BLaER1 (cell line): Measurements from ENCODE around the gene NANS.

ENCODE experiments used
- H3K27ac ChIP-seq: shearing (Covaris generic); formaldehyde crosslinking; 2 replicates; pipeline ENCODE4 v1.8.1; 2022
- H3K27me3 ChIP-seq: shearing (Covaris generic); formaldehyde crosslinking; 2 replicates; pipeline ENCODE4 v1.8.1; 2022
- H3K36me3 ChIP-seq: shearing (Covaris generic); formaldehyde crosslinking; 2 replicates; pipeline ENCODE4 v1.8.1; 2022
- H3K4me1 ChIP-seq: shearing (Covaris generic); formaldehyde crosslinking; 2 replicates; pipeline ENCODE4 v1.8.1; 2022
- H3K4me2 ChIP-seq: shearing (Covaris generic); formaldehyde crosslinking; 2 replicates; pipeline ENCODE4 v1.8.1; 2022
- H3K4me3 ChIP-seq: shearing (Covaris generic); formaldehyde crosslinking; 2 replicates; pipeline ENCODE4 v1.8.1; 2022
- H3K9ac ChIP-seq: shearing (Covaris generic); formaldehyde crosslinking; 2 replicates; pipeline ENCODE4 v1.8.1; 2022
- H3K9me3 ChIP-seq: shearing (Covaris generic); formaldehyde crosslinking; 2 replicates; pipeline ENCODE4 v1.8.1; 2022
- H4K20me1 ChIP-seq: shearing (Covaris generic); formaldehyde crosslinking; 2 replicates; pipeline ENCODE4 v1.8.1; 2022
- Cebpa-rat ChIP-seq: shearing (Covaris generic); IDR thresholded peaks from 2 replicates; pipeline ENCODE4 v1.8.1; 2022

The NANS gene, protein sequence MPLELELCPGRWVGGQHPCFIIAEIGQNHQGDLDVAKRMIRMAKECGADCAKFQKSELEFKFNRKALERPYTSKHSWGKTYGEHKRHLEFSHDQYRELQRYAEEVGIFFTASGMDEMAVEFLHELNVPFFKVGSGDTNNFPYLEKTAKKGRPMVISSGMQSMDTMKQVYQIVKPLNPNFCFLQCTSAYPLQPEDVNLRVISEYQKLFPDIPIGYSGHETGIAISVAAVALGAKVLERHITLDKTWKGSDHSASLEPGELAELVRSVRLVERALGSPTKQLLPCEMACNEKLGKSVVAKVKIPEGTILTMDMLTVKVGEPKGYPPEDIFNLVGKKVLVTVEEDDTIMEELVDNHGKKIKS

DNA sequence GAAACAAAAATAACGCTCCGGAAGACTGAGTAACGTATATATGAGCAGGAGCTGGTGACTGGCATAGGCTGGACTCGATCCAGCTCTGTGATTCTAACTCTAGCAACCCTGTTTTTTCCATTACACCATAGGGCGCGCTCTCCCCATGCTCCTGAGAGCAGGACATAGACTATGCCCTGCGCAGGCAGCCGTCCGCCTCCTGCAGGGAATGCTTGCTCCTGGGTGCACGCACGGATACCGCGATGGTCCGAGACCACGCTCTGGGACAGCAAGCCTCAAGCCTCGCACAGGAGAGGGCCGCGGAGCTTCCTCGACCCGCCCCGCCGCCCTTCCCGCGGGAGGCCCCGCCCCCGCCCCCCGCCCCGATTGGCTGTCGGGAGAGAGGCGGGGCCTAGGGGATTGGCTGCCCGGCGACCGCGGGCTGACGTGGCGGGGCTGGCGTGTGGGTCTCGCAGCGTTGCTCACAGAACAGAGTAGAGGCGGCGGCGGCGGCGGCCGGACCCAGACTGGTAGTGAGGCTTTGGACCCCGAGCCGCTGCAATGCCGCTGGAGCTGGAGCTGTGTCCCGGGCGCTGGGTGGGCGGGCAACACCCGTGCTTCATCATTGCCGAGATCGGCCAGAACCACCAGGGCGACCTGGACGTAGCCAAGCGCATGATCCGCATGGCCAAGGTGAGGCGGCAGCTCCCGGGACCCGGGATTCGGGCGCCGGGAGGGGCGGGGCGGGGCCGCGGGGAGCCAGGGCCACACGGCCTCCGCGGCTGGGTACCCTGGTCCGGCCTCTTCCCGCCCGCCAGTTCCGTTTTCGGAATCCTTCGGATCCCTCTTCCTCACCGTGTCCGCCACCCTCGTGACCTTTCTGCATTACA lies at the start of gene NANS:
Gene NANS, plus strand, starts transcription at position 464 of the 869 bp plus-strand sequence. Its CDS starts 77 bp downstream, at position 541.
- H3K36me3 ChIP-seq: peaks cover 15% of the 10 kb centered on the region
- no peaks in the 10 kb centered on the region for H3K27me3 ChIP-seq
- H3K4me3 ChIP-seq: peak within 1 kb of the TSS; percentile 85
- no peak for TF ChIP-seq Cebpa-rat
- H3K9ac ChIP-seq: peak within 1 kb of the TSS; percentile 81
- H4K20me1 ChIP-seq: no peaks in the 10 kb centered on the region; the same call in 1 of the 2 replicates
- H3K4me1 ChIP-seq: peaks cover 20% of the 10 kb centered on the region
- H3K27ac ChIP-seq: peak within 1 kb of the TSS; percentile 73
- peak within 1 kb of the TSS; percentile 85 for H3K4me2 ChIP-seq
- no peaks in the 10 kb centered on the region for H3K9me3 ChIP-seq

DNA sequence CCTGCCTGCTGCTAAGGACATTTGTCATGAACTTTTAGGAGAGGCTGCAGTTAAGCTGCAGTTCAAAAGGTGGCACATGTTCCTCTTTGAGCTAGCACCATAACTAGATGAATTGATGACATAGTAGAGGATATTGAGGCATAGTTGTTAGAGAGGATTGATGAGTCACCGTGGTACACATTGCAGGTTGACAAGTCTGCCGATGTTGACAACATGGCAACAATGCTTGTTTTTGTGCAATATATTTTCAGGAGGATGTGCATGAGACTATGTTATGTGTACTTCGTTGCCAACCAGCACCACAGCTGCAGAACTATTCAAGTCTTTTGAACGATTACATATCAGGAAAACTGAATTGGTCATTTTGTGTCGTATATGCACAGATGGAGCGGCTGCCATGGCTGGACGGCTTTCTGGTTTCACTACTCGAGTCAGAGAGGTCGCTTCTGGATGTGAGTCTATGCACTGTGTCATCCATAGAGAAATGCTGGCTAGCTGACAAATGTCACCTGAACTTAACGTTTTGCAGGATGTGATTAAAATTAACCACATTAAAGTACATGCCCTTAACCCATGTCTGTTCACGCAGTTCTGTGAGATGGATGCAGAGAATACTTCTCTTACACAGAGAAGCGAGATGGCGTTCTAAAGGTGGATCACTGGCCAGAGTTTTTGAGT lies 49.1 kb upstream of the NANS start:
- Histone ChIP-seq H3K36me3 (peaks cover 100% of the 10 kb centered on the region), H3K27me3 (no peaks in the 10 kb centered on the region), H3K9ac (no peak overlapping the region), H3K4me2 (no peak overlapping the region), H3K27ac (no peak overlapping the region), H3K9me3 (no peaks in the 10 kb centered on the region), H4K20me1 (peaks cover 94% of the 10 kb centered on the region), H3K4me3 (no peak overlapping the region), H3K4me1 (peaks cover 26% of the 10 kb centered on the region)
- TF ChIP-seq Cebpa-rat: no peak

DNA sequence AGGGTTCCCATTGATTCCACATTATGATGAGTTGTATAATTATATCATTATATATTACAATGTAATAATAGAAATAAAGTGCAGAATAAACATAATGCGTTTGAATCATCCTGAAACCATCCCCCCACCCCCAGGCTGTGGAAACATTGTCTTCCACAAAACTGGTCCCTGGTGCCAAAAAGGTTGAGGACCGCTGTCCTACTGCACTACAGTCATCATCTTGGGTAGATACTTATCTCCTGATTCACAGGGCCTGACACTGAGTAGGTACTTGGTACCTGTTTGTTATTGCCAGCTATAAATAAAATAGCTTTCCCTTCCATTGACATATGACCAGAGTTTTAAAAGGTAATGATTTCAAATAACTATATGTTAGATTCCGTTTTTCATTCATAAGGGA lies 47.8 kb upstream of the NANS start:
- TF ChIP-seq Cebpa-rat: no peak
- H3K4me3 ChIP-seq: no peak overlapping the region
- peaks cover 91% of the 10 kb centered on the region for H4K20me1 ChIP-seq
- no peaks in the 10 kb centered on the region for H3K9me3 ChIP-seq
- H3K9ac ChIP-seq: no peak overlapping the region
- peaks cover 100% of the 10 kb centered on the region for H3K36me3 ChIP-seq
- no peak overlapping the region for H3K4me2 ChIP-seq
- H3K27me3 ChIP-seq: no peaks in the 10 kb centered on the region
- H3K4me1 ChIP-seq: peaks cover 26% of the 10 kb centered on the region
- H3K27ac ChIP-seq: no peak overlapping the region

DNA sequence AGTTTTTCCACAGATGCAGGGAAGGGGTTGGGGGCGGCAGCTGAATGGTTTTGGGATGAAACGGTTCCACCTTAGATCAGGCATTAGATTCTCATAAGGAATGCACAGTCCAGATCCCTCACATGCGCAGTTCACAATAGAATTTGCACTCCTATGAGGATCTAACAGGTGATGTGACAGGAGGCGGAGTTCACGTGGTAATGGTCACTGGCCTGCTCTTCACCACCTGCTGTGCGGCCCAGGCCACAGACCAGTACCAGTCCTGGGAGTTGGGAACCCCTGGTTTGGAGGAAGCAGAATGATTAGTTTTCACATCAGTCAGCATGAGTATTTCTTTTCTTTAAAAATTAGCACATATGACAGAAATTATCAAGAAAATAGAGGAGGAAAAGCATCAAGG lies 47.1 kb upstream of the NANS start:
- Histone ChIP-seq H3K36me3 (peaks cover 100% of the 10 kb centered on the region), H3K4me2 (peak overlapping the region; percentile 48), H3K9me3 (no peaks in the 10 kb centered on the region), H3K27ac (no peak overlapping the region), H4K20me1 (peaks cover 85% of the 10 kb centered on the region), H3K4me3 (no peak overlapping the region), H3K9ac (no peak overlapping the region), H3K27me3 (no peaks in the 10 kb centered on the region), H3K4me1 (peaks cover 26% of the 10 kb centered on the region)
- TF ChIP-seq Cebpa-rat: no peak

DNA sequence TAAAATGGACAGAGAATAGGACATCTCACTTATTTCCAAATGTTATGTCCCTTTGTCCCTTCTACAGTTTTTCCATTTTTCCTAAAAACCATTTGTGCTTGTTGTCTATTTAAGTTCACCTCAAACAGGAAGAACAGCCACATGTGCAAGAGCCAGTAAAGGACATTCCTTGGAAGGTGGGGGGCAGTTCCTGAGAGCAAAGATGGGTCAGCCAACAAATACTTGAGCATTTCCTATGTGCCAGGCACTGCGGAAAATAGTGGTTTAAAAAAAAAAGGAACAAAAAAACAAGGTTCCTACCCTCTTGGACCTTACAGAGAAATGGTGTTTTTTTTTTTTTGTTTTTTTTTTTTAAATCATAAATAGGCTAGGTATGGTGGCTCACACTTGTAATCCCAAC lies 46.6 kb upstream of the NANS start:
- Histone ChIP-seq H4K20me1 (peaks cover 80% of the 10 kb centered on the region), H3K9me3 (no peaks in the 10 kb centered on the region), H3K9ac (no peak overlapping the region), H3K4me3 (no peak overlapping the region), H3K36me3 (peaks cover 100% of the 10 kb centered on the region), H3K4me1 (peaks cover 26% of the 10 kb centered on the region), H3K27me3 (no peaks in the 10 kb centered on the region), H3K4me2 (peak overlapping the region; percentile 48), H3K27ac (no peak overlapping the region)
- no peak for TF ChIP-seq Cebpa-rat

DNA sequence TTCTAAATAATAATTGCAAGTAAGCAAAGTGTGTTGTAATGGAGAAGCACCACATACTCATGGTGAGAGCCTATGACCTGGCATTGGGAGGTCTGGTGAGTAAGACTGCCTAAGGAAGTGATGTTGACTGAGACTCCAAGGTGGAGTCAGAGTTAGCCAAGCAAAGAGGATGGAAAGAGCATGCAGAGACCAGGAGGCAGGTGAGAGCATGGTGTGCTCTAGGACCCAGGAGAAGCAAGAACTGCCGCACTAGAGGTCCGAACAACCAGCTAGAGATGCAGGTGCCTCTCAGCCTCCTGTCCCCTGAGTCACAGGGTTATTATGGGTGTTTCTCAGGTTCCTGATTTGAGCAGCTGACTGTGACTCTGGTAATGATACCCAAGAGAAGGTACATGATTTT lies 46.1 kb upstream of the NANS start:
- peak overlapping the region; percentile 48 for H3K4me2 ChIP-seq
- no peak overlapping the region for H3K27ac ChIP-seq
- H3K9ac ChIP-seq: no peak overlapping the region
- no peaks in the 10 kb centered on the region for H3K27me3 ChIP-seq
- no peaks in the 10 kb centered on the region for H3K9me3 ChIP-seq
- no peak overlapping the region for H3K4me3 ChIP-seq
- TF ChIP-seq Cebpa-rat: no peak
- H3K36me3 ChIP-seq: peaks cover 100% of the 10 kb centered on the region
- peaks cover 26% of the 10 kb centered on the region for H3K4me1 ChIP-seq
- peaks cover 75% of the 10 kb centered on the region for H4K20me1 ChIP-seq

DNA sequence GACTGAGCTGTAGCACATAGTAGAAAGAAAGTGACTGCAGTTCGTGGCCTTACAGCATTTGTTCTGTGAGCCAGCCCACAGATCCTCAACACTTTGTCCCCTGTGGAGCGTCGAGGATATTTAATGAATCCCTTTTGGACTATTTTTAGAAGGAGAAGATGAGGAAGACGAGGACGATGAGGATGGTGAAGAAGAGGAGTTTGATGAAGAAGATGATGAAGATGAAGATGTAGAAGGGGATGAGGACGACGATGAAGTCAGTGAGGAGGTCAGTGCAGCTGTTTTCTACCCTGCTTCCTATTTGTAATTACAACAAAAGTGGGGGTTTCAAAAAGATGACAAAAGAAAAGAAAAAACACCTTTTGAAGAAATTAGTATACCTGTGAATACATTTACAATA lies 45.4 kb upstream of the NANS start:
- peaks cover 72% of the 10 kb centered on the region for H4K20me1 ChIP-seq
- H3K4me3 ChIP-seq: no peak overlapping the region
- no peak overlapping the region for H3K9ac ChIP-seq
- no peaks in the 10 kb centered on the region for H3K27me3 ChIP-seq
- no peak overlapping the region for H3K27ac ChIP-seq
- TF ChIP-seq Cebpa-rat: no peak
- no peak overlapping the region for H3K4me2 ChIP-seq
- H3K9me3 ChIP-seq: no peaks in the 10 kb centered on the region
- peaks cover 100% of the 10 kb centered on the region for H3K36me3 ChIP-seq
- peaks cover 26% of the 10 kb centered on the region for H3K4me1 ChIP-seq

DNA sequence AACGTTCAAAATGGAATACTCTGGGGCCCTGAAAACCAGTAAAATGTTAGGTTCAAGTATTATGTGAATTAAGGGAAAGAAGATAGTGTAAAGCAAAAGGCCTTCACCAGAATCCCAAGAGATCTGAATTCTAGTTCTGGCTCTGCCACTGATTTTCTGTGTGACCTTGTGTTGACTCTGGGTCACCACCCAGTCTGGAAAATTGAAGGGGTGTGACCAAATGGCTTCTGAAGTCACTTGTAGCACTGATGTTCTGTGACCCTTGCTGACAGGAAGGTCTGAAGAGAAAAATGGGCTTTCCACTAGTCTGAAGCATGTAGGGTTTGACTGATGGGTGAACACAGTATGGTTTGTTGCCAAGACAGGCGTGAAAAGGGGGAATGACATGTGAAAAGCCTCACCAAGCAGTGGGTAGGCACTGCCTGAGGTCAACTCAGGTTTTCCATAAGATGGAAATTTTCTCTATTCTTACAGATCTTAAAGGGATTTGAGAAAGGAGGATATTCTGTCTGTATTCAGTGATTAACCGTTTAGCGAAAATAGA lies 40.3 kb upstream of the NANS start:
- no peaks in the 10 kb centered on the region for H3K4me1 ChIP-seq
- no peak overlapping the region for H3K4me2 ChIP-seq
- no peaks in the 10 kb centered on the region for H3K9me3 ChIP-seq
- peaks cover 99% of the 10 kb centered on the region for H3K36me3 ChIP-seq
- H4K20me1 ChIP-seq: peaks cover 42% of the 10 kb centered on the region
- no peak overlapping the region for H3K27ac ChIP-seq
- H3K4me3 ChIP-seq: no peak overlapping the region
- H3K27me3 ChIP-seq: no peaks in the 10 kb centered on the region
- TF ChIP-seq Cebpa-rat: no peak
- no peak overlapping the region for H3K9ac ChIP-seq

DNA sequence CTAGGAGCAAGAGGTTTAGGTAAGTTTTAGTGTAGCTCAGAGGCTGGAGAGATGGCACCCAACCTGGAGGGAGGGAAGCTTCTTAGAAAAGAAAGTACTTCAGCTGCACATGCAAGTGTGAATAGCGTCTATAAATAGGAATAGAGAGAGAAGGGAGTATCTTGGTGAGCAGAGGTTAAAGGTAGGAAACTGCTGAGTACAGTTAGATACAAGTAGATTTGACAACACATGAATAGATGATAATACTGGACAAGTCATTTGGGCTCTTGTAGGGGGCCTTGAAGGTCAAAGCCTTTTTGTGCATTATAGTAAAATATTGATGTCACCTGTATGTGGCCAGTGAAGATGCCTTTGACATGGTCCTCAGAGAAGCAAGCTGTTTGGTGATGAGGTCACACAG lies 39.2 kb upstream of the NANS start:
- no peaks in the 10 kb centered on the region for H3K9me3 ChIP-seq
- H3K4me2 ChIP-seq: no peak overlapping the region
- H3K36me3 ChIP-seq: peaks cover 98% of the 10 kb centered on the region
- no peak overlapping the region for H3K27ac ChIP-seq
- H3K4me1 ChIP-seq: no peaks in the 10 kb centered on the region
- peaks cover 37% of the 10 kb centered on the region for H4K20me1 ChIP-seq
- H3K9ac ChIP-seq: no peak overlapping the region
- H3K4me3 ChIP-seq: no peak overlapping the region
- TF ChIP-seq Cebpa-rat: no peak
- H3K27me3 ChIP-seq: no peaks in the 10 kb centered on the region
